NOMO-1 treated with DMSO at 0.1 percent for 48 hours (cell line): ENCODE data around the gene CCDC57.

Experiments used
- DNase-seq: peaks from one replicate; lab custom pipeline; 2025; ENCODE audit not compliant: unreplicated experiment; lab: John Stamatoyannopoulos, UW

The CCDC57 gene

GRCh38 chr17:82247182-82247823 lies 34.7 kb upstream of the CCDC57 start:
- DNase-seq: no peak

DNA sequence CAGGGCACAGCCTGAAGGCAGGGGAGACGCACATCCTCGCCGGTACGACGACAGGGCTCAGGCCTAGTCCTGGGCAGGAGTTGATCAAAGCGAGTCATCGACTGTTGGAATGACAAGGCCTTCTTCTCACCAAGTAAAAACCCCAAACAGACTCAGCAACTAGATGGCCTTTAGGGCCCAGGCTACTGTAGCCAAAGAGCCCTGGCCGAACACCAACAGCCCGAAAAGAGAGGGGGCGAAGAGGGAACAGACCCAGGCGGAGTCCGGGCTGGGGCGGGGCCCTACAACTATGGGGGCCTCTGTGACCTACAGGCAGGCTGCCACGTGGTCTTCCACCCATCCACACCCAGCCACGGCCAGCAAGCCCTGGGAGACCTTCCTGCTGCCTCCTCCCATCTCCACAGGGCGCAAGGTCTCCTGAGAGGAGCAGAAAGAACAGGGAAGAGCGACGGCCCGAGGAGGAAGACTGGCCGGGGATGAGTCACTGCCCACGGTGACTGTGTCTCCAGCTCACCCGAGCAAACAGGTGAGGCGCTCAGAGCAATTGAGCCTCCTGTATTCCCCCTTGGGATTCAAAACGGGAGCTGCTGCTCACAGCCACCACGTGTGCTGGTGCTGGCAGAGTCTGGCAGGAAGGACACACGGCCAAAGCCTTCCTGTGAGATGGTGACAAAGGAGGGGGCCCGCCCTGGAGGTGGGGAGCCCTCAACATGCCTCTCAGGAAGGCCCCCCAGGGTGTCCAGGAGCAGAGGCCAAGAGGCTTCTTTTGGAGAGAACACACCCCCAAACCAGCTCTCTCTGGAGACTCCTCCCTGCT lies 33.9 kb upstream of the CCDC57 start:
- no peak for DNase-seq

DNA sequence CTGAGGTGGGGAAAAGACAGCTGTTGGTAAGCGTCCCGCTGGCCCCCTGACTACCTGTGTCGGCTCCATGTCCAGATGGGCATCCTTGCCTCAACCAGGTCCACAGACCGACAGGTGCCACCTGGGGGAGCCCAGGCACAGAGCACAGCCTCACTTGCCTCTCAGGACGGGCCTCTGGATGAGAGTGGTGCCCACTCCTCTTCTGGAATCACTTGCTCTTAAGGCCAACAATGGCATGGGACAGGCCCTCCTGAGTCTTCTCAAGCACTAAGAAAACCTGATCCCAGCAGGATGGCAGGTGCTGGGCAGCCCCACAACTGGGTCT lies 33.4 kb upstream of the CCDC57 start:
- DNase-seq: no peak

DNA sequence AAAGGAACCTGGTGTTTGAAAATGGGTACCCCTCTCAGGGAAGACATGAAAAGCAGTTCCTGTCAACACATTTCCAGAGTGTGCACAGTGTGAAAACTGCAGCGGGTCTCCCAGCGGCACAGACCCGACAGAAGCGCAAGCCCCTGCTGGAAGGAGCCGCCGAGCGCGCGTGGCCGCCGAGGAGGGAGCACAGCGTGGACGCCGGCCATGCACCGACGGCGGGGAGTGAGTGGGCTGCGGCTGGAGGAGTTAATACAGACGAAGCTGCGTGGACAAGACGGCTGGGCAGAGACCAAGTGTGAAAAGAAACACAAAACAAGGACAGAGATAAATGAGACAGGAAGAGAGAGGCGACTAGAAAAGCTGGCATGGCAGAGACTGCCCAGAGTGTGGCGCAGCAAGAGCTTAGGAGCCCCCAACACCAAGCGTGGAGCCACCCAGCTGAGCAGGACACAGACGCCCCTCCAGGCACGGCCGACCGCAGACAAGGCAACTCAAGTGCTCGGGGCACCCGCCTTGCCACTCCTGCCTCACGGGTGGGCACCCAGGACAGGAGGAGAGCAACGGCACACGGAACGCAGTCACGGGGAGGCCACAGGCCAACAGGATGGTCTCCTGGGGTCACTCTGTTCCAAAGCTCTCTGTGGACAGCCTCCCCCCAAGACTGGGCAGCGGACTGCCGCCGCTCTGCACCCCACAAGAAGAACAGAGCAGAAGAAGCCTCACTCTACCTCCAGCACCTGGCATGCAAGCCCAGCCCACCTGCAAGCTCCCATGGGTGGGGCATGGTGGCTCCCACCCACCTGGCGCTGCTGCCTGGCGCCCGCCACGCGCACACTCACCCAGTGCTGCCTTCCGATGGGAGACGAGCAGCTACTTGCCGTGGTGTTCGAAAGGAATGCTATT lies 32.7 kb upstream of the CCDC57 start:
- DNase-seq: no peak

GRCh38 chr17:82244413-82245133 lies 31.9 kb upstream of the CCDC57 start:
- DNase-seq: peak; percentile 21

- no peak for DNase-seq
Observed at GRCh38 chr17:82243648-82244412, 31.2 kb upstream of the CCDC57 start.

- DNase-seq: no peak
Observed at GRCh38 chr17:82242977-82243647, 30.5 kb upstream of the CCDC57 start.

GRCh38 chr17:82242698-82242976 lies 30.0 kb upstream of the CCDC57 start:
- no peak for DNase-seq

- no peak for DNase-seq
Observed at GRCh38 chr17:82241926-82242697, 29.5 kb upstream of the CCDC57 start.

DNA sequence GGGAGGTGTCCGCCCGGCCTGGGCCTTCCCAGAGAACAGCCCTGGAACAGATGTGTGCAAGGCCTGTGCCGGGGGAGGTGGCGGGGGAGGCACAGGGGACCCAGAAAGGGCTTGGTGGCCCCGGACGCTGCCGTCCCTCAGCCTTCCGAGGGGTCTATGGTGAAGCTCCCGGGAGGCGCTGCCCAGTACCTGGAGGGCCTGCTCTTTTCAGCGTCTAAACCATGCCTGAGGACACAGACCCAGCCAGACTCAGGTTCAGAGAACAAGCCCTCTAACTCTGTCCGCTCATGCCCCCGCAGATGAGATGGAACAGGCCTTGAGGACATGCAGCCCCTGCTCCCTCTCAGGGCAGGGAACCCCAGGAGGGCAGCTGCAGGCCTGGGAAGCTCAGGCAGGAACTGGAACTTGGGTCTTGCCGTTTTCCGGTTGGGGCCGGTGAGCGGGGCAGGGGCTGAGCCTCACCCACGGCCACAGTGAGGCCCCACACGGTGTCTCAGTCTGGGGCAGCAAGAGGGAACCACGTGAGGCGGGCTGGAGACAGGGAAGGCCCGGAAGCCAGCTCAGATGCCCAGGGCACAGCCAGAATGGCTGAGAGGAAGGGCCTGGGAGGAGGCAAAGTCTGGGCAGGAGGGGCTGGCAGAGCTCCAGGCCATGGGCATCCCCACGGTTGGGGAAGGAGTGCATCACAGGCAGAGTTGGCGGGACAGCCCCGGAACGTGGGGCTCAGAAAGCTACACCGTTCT lies 28.7 kb upstream of the CCDC57 start:
- peak; percentile 84 for DNase-seq

- DNase-seq: no peak
Observed at GRCh38 chr17:82240506-82241182, 28.0 kb upstream of the CCDC57 start.

GRCh38 chr17:82239926-82240505 lies 27.4 kb upstream of the CCDC57 start:
- no peak for DNase-seq

DNA sequence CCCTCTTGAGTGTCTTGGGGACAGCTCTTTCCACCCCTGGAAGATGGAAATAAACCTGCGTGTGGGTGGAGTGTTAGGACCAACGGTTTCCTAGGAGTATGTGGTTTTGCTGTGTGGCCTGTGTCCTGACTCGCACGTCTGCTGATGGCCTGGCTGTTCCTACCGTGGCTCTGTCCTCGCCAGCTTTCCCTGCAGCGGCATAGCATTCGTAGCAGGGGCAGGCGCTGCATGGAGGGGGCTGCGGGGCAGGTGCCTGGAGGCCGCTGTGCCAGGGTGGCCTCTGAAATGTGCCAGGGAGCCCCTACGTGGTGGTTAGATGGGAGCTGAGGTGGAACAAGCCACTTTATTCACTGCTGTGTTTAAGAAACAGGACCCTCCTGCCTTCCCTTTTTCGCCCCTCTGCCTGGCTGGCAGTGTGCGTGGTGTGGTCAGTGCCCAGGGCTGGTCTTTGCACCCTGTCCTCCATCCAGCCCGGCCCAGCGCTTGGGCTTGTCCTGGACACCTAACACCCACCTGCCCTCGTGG lies 26.8 kb upstream of the CCDC57 start:
- DNase-seq: no peak

GRCh38 chr17:82238472-82239201 lies 26.0 kb upstream of the CCDC57 start:
- no peak for DNase-seq

- no peak for DNase-seq
Observed at GRCh38 chr17:82237746-82238471, 25.3 kb upstream of the CCDC57 start.

GRCh38 chr17:82237083-82237745 lies 24.6 kb upstream of the CCDC57 start:
- no peak for DNase-seq
